Measurements from ENCODE around the gene ELK4.

DNA sequence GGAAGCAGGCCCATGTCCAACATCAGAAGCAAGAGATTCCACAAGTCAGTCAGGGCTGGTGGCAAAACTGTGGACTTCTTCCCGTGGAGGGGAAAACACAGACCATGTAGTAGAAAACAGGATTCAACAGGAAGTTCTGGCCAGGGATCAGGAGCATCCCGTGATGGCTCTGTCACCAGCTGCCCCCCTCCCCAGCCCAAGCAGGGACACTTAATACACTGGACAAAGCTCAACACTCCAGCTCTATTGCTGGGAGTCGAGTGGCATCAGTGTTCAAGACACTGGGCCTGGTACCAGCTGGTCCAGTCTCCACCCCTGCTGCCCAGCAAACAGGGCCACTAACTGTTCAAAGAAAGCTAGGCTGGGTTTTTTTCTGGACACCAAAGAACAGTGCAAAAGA lies 44.8 kb upstream of the ELK4 start:
- TF ChIP-seq SUZ12 (IDR thresholded peaks at IDR 0.05) = no peak
- TF ChIP-seq LEF1 (IDR thresholded peaks at IDR 0.05; ENCODE audit: borderline replicate concordance) = no peak
- TF ChIP-seq FOXM1 (IDR thresholded peaks at IDR 0.05; ENCODE audit: borderline replicate concordance) = no peak

Measured in HEK293T (cell line).